SU-DHL-6 (cell line): ENCODE measurements around the gene PDE4D.

ENCODE experiments used
- H2AFZ ChIP-seq: fragments of 200-600 bp; sonication (generic); 2 replicates; pipeline ENCODE4 v1.6.1; 2014; ENCODE audit warnings: low read depth, mild to moderate bottlenecking, moderate library complexity, mixed read lengths, antibody characterized with exemption, low read length; ENCODE audit not compliant: severe bottlenecking
- H3F3A ChIP-seq: fragments of 200-600 bp; shearing (Covaris generic); 2 replicates; pipeline ENCODE4 v1.6.0; 2016; ENCODE audit warnings: antibody characterized with exemption, mild to moderate bottlenecking; ENCODE audit not compliant: insufficient read depth
- H3K27ac ChIP-seq: fragments of 200-600 bp; sonication (generic); 2 replicates; pipeline ENCODE4 v1.5.1; 2016; ENCODE audit warnings: low read depth, mild to moderate bottlenecking, low read length, moderate library complexity, mixed read lengths
- H3K27me3 ChIP-seq: fragments of 200-600 bp; sonication (generic), shearing (Covaris generic); 2 replicates; pipeline ENCODE4 v1.6.0; 2014; ENCODE audit warnings: mild to moderate bottlenecking, low read length
- H3K36me3 ChIP-seq: fragments of 200-600 bp; sonication (generic); 2 replicates; pipeline ENCODE4 v1.6.1; 2014; ENCODE audit warnings: mild to moderate bottlenecking, low read length, mixed read lengths
- H3K4me2 ChIP-seq: fragments of 300-600, 200-600 bp; shearing (Covaris generic), sonication (generic); 2 replicates; pipeline ENCODE4 v1.6.0; 2014; ENCODE audit warnings: low read length, low read depth, mild to moderate bottlenecking; ENCODE audit not compliant: poor library complexity, severe bottlenecking
- H3K4me3 ChIP-seq: fragments of 200-600 bp; sonication (generic); 2 replicates; pipeline ENCODE4 v1.5.1; 2014; ENCODE audit warnings: antibody characterized with exemption, low read length, mild to moderate bottlenecking, mixed read lengths; ENCODE audit not compliant: insufficient read depth, poor library complexity, severe bottlenecking
- H3K79me2 ChIP-seq: fragments of 200-600 bp; sonication (generic); 2 replicates; pipeline ENCODE4 v1.6.1; 2014; ENCODE audit warnings: mild to moderate bottlenecking, low read length, moderate library complexity; ENCODE audit not compliant: insufficient read depth
- H3K9ac ChIP-seq: fragments of 200-600 bp; sonication (generic); 2 replicates; pipeline ENCODE4 v1.7.0; 2014; ENCODE audit warnings: mild to moderate bottlenecking, low read length
- H3K9me2 ChIP-seq: fragments of 200-600 bp; sonication (generic); replicated peaks from 2 replicates; pipeline ENCODE4 v1.6.1; 2014; ENCODE audit warnings: low read length; ENCODE audit not compliant: insufficient read depth
- H3K9me3 ChIP-seq: fragments of 200-600 bp; sonication (generic); 2 replicates; pipeline ENCODE4 v1.6.1; 2014; ENCODE audit warnings: low read length, mixed read lengths; ENCODE audit not compliant: insufficient read depth
- H4K20me1 ChIP-seq: fragments of 200-600 bp; sonication (generic); 2 replicates; pipeline ENCODE4 v1.6.1; 2014; ENCODE audit warnings: low read depth, mild to moderate bottlenecking, antibody characterized with exemption, low read length, moderate library complexity, mixed read lengths
- EZH2phosphoT487 ChIP-seq: fragments of 200-600 bp; sonication (generic), shearing (Covaris generic); conservative IDR thresholded peaks from 2 replicates; pipeline ENCODE4 v1.6.1; 2018; ENCODE audit warnings: mild to moderate bottlenecking, antibody characterized with exemption, low read length, moderate library complexity, mixed read lengths
- TF ChIP-seq, protein P1 (sequence below): fragments of 200-600 bp; sonication (generic); IDR thresholded peaks from one replicate; pipeline ENCODE4 v1.5.1; 2017; ENCODE audit warnings: antibody characterized with exemption, mild to moderate bottlenecking, low read length, moderate library complexity; ENCODE audit not compliant: insufficient read depth, poor library complexity, severe bottlenecking

The PDE4D gene

DNA sequence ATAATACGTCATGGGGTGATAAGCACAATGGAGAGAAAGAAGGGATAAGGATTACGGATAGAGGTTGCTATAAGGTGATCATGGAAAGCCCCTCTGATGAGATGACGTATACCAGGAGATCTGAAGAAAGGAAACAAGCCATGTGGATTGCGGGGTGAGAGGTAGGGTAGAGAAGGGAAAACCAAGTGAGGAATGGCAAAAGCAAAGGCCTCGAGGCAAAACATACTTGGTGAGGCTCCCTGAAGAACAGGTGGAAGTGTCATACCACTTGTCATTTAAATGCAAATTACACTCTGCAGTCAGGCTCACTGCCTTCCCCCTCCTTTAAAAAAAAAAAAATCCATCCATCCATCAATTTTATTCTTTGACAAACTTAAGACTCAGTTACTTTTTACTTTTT is 889.9 kb downstream of the PDE4D start:
- Histone ChIP-seq H2AFZ (no peak overlapping the region), H3K9ac (no peak overlapping the region), H3K4me2 (no peak overlapping the region), H3K79me2 (no peaks in the 10 kb centered on the region), H3K36me3 (no peaks in the 10 kb centered on the region), H3K27me3 (no peaks in the 10 kb centered on the region), H3K9me2 (no peaks in the 10 kb centered on the region), H3K27ac (no peak overlapping the region), H4K20me1 (no peaks in the 10 kb centered on the region), H3K4me3 (no peak overlapping the region), H3K9me3 (no peaks in the 10 kb centered on the region), H3F3A (no peaks in the 10 kb centered on the region)
- TF ChIP-seq, protein P1, sequence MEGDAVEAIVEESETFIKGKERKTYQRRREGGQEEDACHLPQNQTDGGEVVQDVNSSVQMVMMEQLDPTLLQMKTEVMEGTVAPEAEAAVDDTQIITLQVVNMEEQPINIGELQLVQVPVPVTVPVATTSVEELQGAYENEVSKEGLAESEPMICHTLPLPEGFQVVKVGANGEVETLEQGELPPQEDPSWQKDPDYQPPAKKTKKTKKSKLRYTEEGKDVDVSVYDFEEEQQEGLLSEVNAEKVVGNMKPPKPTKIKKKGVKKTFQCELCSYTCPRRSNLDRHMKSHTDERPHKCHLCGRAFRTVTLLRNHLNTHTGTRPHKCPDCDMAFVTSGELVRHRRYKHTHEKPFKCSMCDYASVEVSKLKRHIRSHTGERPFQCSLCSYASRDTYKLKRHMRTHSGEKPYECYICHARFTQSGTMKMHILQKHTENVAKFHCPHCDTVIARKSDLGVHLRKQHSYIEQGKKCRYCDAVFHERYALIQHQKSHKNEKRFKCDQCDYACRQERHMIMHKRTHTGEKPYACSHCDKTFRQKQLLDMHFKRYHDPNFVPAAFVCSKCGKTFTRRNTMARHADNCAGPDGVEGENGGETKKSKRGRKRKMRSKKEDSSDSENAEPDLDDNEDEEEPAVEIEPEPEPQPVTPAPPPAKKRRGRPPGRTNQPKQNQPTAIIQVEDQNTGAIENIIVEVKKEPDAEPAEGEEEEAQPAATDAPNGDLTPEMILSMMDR, result no peak
- TF ChIP-seq EZH2phosphoT487, result no peak

DNA sequence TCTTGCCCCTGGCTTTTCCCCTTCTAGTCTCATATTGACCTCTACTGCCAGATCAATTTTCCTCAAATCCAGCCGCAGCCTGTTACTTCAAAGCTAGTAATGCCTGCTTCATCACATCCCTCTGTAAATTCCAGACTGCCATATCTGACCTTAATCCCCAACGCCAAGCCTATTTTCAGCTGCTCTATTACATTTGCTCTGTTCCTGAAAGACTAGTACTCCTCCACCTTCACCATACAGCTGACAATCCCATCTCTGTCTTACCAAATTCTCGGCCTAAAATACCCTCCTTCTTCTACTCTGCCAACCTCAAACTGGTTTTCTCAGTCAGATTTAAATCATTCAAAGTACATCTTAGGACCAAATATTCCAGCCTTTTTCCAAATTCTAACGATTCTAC is 890.4 kb downstream of the PDE4D start:
- Histone ChIP-seq H3K36me3 (no peaks in the 10 kb centered on the region), H3K79me2 (no peaks in the 10 kb centered on the region), H4K20me1 (no peaks in the 10 kb centered on the region)

DNA sequence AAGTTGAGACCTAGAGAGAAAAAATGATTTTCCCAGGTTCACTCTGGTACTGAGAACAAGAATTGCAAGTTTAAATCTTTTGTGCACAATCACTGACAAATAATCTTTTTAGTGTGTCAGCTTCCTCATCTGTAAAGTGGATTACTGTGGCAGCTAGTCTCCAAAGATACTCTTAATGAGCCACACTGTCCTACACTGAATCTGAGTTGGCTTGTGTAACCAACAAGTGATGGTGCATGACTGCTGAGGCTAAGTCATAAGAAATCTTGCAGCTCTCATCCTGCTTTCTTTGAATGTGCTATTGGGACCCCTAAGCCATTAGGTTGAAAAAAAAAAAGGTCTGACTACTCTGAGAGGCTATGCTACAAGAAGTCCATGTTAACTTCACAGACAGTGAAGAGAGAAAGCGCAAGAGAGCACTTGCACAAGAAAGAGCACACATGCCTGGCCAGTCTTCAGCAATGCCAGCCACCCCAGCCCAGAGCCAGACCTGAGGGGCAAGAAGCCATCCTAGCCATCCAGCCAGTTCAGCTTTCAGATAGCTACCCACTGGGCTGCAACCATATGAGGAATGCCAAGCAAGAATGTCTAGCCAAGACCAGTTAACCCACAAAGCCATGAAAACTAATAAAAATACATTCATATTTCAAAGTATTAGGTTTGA is 891.2 kb downstream of the PDE4D start:
- Histone ChIP-seq H3K79me2 (no peaks in the 10 kb centered on the region), H3K4me3 (no peak overlapping the region), H3K9me2 (no peaks in the 10 kb centered on the region), H3K9ac (no peak overlapping the region), H3K9me3 (no peaks in the 10 kb centered on the region), H4K20me1 (no peaks in the 10 kb centered on the region), H3K27me3 (no peaks in the 10 kb centered on the region), H3K36me3 (no peaks in the 10 kb centered on the region), H3K27ac (no peak overlapping the region), H2AFZ (no peak overlapping the region), H3F3A (no peaks in the 10 kb centered on the region), H3K4me2 (no peak overlapping the region)
- no peak for TF ChIP-seq EZH2phosphoT487
- TF ChIP-seq, protein P1, result no peak

More for the DNA sequence above, 890.4 kb downstream of the PDE4D start:
- Histone ChIP-seq H2AFZ (no peak overlapping the region), H3K4me3 (no peak overlapping the region), H3K9me3 (no peaks in the 10 kb centered on the region), H3F3A (no peaks in the 10 kb centered on the region), H3K9me2 (no peaks in the 10 kb centered on the region), H3K9ac (no peak overlapping the region), H3K27ac (no peak overlapping the region), H3K27me3 (no peaks in the 10 kb centered on the region), H3K4me2 (no peak overlapping the region)
- no peak for TF ChIP-seq EZH2phosphoT487
- TF ChIP-seq, protein P1, result no peak
